ENCODE data around the gene SPIRE1.

DNA sequence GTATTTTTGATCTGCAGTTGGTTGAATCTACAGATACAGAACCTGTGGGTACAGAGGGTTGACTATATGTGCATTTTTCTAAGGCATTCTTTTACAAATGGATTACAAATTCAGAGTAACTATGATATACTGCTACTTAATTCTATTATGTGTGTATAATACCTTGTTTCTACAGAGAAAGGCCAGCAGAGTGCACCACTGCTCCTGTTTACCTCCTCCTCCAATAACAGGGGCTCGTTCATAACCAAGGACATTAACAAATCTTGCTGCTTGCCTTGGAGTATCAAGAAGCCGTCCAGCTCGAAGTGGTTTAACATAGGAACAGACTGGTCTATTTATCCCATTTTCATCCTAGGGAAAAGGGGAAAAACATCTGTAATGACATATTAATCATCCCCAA is 28.2 kb upstream of the SPIRE1 start:
- TF ChIP-seq, protein P1, sequence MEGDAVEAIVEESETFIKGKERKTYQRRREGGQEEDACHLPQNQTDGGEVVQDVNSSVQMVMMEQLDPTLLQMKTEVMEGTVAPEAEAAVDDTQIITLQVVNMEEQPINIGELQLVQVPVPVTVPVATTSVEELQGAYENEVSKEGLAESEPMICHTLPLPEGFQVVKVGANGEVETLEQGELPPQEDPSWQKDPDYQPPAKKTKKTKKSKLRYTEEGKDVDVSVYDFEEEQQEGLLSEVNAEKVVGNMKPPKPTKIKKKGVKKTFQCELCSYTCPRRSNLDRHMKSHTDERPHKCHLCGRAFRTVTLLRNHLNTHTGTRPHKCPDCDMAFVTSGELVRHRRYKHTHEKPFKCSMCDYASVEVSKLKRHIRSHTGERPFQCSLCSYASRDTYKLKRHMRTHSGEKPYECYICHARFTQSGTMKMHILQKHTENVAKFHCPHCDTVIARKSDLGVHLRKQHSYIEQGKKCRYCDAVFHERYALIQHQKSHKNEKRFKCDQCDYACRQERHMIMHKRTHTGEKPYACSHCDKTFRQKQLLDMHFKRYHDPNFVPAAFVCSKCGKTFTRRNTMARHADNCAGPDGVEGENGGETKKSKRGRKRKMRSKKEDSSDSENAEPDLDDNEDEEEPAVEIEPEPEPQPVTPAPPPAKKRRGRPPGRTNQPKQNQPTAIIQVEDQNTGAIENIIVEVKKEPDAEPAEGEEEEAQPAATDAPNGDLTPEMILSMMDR (conservative IDR thresholded peaks at IDR 0.05; ENCODE audit: low read length): peak; percentile 52
- TF ChIP-seq EZH2phosphoT487 (IDR thresholded peaks at IDR 0.05; ENCODE audit: borderline replicate concordance): no peak

Data from Loucy (cell line).